Tibial nerve (tissue), 4 donors: Measurements from ENCODE around the gene HAUS7. TPM values are rescaled to one million over a fixed set of nuclear protein-coding genes. Genes with fewer than 3 reads are reported as not detected.

ENCODE experiments used
- DNase-seq, 2 donors: peaks; one replicate each; pipeline ENCODE4 v3.0.0-alpha.2; 2019; ENCODE audit warnings: low spot score in 2 of 2
- H3K27ac ChIP-seq, 4 donors: fragments of 200-600 bp; sonication (generic) in 3 of 4; one replicate each; pipeline ENCODE4 v1.5.1; 2017 to 2019; ENCODE audit warnings: mild to moderate bottlenecking in 1 of 4
- H3K27me3 ChIP-seq, 2 donors: fragments of 200-600 bp; sonication (generic) in 1 of 2; one replicate each; pipeline versions ENCODE4 v1.5.1 to v1.6.0; 2017 to 2019
- H3K36me3 ChIP-seq, 3 donors: fragments of 200-600 bp; sonication (generic); one replicate each; pipeline ENCODE4 v1.5.1; 2018 to 2019
- H3K4me1 ChIP-seq, 4 donors: fragments of 200-600 bp; sonication (generic) in 3 of 4; one replicate each; pipeline ENCODE4 v1.5.1; 2017 to 2019
- H3K4me3 ChIP-seq, 4 donors: fragments of 200-600 bp; sonication (generic) in 3 of 4; one replicate each; pipeline ENCODE4 v1.5.1; 2017 to 2019; ENCODE audit warnings: mild to moderate bottlenecking in 1 of 4, moderate library complexity in 1 of 4
- H3K9me3 ChIP-seq, 4 donors: fragments of 200-600 bp; sonication (generic) in 3 of 4; one replicate each; pipeline ENCODE4 v1.5.1; 2017 to 2019
- EP300 ChIP-seq, 2 donors: sonication (generic); formaldehyde crosslinking; IDR thresholded peaks; one replicate each; pipeline ENCODE4 v1.6.1; 2017; ENCODE audit warnings: antibody characterized with exemption in 2 of 2, mild to moderate bottlenecking in 1 of 2
- POLR2A ChIP-seq, 2 donors: fragments of 450-650 bp; IDR thresholded peaks; one replicate each; pipeline ENCODE4 v1.6.1; 2017; ENCODE audit warnings: antibody characterized with exemption in 2 of 2, mild to moderate bottlenecking in 2 of 2, moderate library complexity in 2 of 2
- WGBS, 2 donors: methylation state at CpG; one replicate each; pipeline ENCODE4 v1.1.5; 2018; 5-methylcytosine and 5-hydroxymethylcytosine counted together
- total RNA-seq, 4 donors: library from RNA; depleted of rRNA; stranded (reverse); fragments of >200 nt; gene quantifications; one replicate each; pipeline ENCODE4 v1.1.0, GENCODE V29; 2016
- TF ChIP-seq, protein P1 (sequence below), 5 experiments: fragments of 200-600 bp in 3 of 5; fragments of 450-650 bp in 2 of 5; sonication (generic) in 3 of 5; IDR thresholded peaks; one replicate each; pipeline ENCODE4 v1.5.1; 2016 to 2019; ENCODE audit warnings: antibody characterized with exemption in 5 of 5, mild to moderate bottlenecking in 3 of 5, moderate library complexity in 2 of 5

Gene HAUS7
- total RNA-seq, 4 donors from 2014 or later = 27.8 to 79.8 (median 30.6) TPM

DNA sequence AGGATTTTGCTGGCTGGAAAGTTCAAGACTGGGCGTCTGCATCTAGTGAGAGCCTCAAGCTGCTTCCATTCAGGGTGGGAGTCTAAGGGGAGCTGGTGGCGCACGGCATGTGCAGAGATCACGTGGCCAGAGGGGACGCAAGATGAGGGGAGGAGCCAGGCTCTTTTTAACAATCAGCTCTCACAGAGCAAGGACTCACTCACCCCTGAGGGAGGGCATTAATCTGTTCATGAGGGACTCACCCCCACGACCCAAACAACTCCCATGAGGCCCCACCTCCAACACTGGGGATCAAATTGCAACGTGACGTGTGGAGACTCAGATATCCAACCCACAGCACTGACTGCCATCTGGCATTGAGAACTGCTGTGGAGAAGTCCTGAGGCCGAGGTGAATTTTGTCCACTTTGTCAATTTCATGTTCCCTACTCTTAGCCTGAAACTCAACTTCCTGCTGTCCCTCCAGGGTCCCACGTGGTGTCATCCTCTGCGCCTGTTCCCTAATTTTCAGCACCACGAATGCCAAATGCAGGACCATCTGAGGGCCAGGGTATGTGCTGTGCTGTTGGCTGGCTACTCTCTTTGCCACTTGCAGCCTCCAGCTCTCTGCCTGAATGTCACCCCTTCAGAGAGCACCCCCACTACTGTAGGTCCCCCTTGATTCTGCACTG, 53.5 kb downstream of the HAUS7 start:
- H3K27me3 ChIP-seq = no peaks in the 10 kb centered on the region
- H3K27ac ChIP-seq = no peak overlapping the region
- TF ChIP-seq EP300 (IDR thresholded peaks at IDR 0.05) = no peak
- TF ChIP-seq, protein P1, sequence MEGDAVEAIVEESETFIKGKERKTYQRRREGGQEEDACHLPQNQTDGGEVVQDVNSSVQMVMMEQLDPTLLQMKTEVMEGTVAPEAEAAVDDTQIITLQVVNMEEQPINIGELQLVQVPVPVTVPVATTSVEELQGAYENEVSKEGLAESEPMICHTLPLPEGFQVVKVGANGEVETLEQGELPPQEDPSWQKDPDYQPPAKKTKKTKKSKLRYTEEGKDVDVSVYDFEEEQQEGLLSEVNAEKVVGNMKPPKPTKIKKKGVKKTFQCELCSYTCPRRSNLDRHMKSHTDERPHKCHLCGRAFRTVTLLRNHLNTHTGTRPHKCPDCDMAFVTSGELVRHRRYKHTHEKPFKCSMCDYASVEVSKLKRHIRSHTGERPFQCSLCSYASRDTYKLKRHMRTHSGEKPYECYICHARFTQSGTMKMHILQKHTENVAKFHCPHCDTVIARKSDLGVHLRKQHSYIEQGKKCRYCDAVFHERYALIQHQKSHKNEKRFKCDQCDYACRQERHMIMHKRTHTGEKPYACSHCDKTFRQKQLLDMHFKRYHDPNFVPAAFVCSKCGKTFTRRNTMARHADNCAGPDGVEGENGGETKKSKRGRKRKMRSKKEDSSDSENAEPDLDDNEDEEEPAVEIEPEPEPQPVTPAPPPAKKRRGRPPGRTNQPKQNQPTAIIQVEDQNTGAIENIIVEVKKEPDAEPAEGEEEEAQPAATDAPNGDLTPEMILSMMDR (IDR thresholded peaks at IDR 0.05) = no peak
- no peak for TF ChIP-seq POLR2A (IDR thresholded peaks at IDR 0.05)
- peaks cover 0 to 15% (median 0%) of the 10 kb centered on the region in 3 donors for H3K36me3 ChIP-seq
- 43 to 55% methylated on average over 6 to 12 of the region's 12 CpGs for WGBS, 2 donors
- H3K4me1 ChIP-seq = peaks cover 0 to 6% (median 0%) of the 10 kb centered on the region in 4 donors
- H3K4me3 ChIP-seq = no peak overlapping the region
- H3K9me3 ChIP-seq = no peaks in the 10 kb centered on the region
- no peak for DNase-seq

DNA sequence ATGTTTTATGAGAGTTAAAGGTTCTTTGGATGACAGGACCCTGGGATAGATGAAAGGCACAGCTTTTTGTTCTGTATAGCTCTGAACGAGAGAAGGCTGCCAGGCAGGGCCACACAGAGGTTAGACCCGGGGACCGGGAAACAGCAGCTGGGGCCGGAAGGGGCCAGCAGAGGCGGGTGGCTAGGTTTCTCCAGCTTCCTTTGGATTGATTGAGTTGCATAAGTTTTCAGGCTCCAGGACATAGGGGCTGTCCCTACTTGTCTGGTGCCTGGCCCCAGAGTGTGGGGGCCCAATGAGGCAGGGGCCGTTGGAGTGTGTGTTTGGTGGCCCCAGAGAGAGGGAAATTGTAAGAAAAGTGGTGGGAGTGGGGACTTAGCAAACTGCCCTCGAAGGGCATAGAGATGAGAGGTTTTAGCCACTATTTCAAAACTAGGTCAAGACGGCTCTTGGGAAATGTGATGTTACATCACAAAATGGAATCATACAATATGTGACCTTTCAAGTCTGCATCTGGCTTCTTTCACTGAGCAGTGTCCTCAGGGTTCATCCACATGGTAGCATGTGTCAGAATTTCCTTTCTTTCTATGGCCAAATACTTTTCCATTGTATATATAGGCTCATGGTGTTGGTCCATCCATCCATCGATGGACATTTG, 55.4 kb downstream of the HAUS7 start:
- H3K27me3 ChIP-seq = no peaks in the 10 kb centered on the region
- peaks cover 0 to 12% (median 0%) of the 10 kb centered on the region in 4 donors for H3K4me1 ChIP-seq
- WGBS, 2 donors = 65 to 67% methylated on average over 8 to 9 of the region's 9 CpGs
- peak in 1 of 2 donors; percentile 11 for DNase-seq
- H3K27ac ChIP-seq = no peak overlapping the region
- TF ChIP-seq EP300 (IDR thresholded peaks at IDR 0.05) = peak in 1 of 2 donors; percentile 13
- TF ChIP-seq, protein P1 (IDR thresholded peaks at IDR 0.05) = no peak
- H3K9me3 ChIP-seq = no peaks in the 10 kb centered on the region
- no peak overlapping the region for H3K4me3 ChIP-seq
- no peaks in the 10 kb centered on the region for H3K36me3 ChIP-seq

DNA sequence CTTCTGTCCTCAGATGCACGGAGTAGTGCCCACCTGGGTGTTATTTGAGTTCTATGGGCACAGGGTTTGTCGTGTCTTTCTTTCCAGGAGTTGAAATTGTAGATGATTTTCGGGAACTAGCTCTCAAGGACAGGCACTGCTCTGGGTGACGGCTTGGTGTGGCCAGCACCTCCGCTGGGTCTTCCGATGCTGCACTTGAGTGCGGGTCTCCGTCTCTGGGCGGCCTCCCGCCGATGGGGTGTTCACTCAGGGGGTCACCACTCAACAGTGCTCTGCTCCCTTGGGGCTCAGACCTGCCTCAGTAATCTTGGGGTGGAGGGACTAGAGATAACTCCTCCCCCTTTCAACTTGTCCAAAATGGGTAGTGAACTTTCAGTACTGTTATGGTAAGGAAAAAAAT, 56.6 kb downstream of the HAUS7 start:
- no peak for DNase-seq
- Histone ChIP-seq H3K4me1 (peaks cover 0 to 12% (median 0%) of the 10 kb centered on the region in 4 donors), H3K9me3 (no peaks in the 10 kb centered on the region), H3K27me3 (no peaks in the 10 kb centered on the region), H3K36me3 (no peaks in the 10 kb centered on the region), H3K4me3 (no peak overlapping the region), H3K27ac (no peak overlapping the region)
- WGBS, 2 donors = 83% methylated on average over 11 of the region's 11 CpGs; no CpG with 5 or more reads in 1 of the 2 donors
- no peak for TF ChIP-seq EP300 (IDR thresholded peaks at IDR 0.05)
- no peak for TF ChIP-seq POLR2A (IDR thresholded peaks at IDR 0.05)
- TF ChIP-seq, protein P1 (IDR thresholded peaks at IDR 0.05) = no peak

DNA sequence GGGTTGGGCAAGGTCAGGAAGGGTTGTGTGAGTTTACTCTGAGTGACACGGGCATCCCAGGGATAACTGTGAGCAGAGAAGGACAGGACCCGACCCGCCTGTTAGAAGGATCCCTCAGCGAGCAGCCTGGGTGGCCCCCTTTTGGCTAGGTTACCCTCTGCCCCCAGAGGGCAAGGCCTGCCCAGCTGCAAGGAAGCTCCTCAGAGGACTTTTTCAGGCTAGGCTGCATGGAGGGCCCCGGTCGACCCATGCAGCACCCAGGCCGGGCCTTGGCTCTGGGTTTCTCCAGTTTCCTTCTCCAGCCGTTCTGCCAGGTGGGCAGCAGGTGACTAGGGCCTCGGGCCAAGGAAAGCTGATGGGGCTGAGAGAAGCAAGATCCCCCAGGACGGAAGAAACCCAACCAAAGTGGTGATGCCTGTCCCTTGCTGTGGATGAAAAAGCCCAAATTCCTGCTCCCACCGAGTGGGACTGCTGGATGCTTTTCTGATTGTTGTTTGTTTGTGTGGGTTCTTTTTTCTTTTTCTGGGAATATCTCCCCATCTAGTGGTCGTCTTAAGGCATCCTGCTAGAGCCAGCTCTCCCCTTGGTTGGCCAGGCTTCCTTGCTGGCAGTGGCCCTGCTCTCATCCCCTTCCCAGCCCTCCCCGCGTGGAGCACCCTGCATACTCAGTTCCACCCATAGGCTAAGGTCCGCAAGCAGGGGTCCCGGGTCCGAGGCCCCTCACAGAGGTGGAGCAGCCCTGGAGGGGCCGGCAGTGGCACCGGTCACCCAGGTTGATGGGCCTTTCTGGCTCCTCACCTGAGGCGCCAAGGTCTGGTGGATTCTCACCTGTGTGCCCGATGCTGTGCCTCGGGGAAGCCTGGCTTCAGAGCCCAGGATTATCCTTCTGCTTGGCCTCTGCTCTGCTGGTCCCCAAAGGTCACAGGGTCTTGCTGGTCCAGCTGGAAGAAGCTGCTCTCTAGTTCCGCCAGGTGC, 57.3 kb downstream of the HAUS7 start:
- no peaks in the 10 kb centered on the region for H3K36me3 ChIP-seq
- DNase-seq = no peak
- peaks cover 0 to 12% (median 0%) of the 10 kb centered on the region in 4 donors for H3K4me1 ChIP-seq
- no peaks in the 10 kb centered on the region for H3K9me3 ChIP-seq
- H3K27ac ChIP-seq = no peak overlapping the region
- TF ChIP-seq EP300 (IDR thresholded peaks at IDR 0.05) (no peak), POLR2A (IDR thresholded peaks at IDR 0.05) (no peak)
- TF ChIP-seq, protein P1 (IDR thresholded peaks at IDR 0.05) = no peak
- H3K4me3 ChIP-seq = no peak overlapping the region
- WGBS, 2 donors = 17 to 74% methylated on average over 3 to 19 of the region's 23 CpGs
- no peaks in the 10 kb centered on the region for H3K27me3 ChIP-seq
